K562 (cell line): Measurements from ENCODE around the gene MYLK4. TPM values are rescaled to one million over a fixed set of nuclear protein-coding genes. Genes with fewer than 3 reads are reported as not detected.

Experiments used
- ATAC-seq: fragments of 200-7000 bp; cut with Tn5 transposase; 3 replicates; pipeline ENCODE4 v1.9.1; 2020; ENCODE audit warnings: moderate library complexity
- BruUV-seq: library from RNA; stranded (reverse); fragments of 400-500 nt; replicated peaks from 2 replicates; lab custom pipeline; 2021; lab: Mats Ljungman, UMichigan
- CTCF ChIA-PET: fragments of 300-600 bp; formaldehyde crosslinking; extraction: SDS; loops from one replicate; lab custom pipeline; 2021; ENCODE audit warnings: low intra/inter-chr PET ratio; lab: Yijun Ruan, JAX
- POLR2A ChIA-PET: fragments of 300-600, 350-650 bp; sonication (Branson Sonifier 250); formaldehyde crosslinking; extraction: SDS; loops from one replicate; lab custom pipeline; 2021; ENCODE audit warnings: antibody characterized with exemption, inconsistent platforms; lab: Yijun Ruan, JAX
- DNase-seq, 4 experiments: peaks; one replicate each; pipeline versions ENCODE4 v3.0.0 to v3.0.0-alpha.2; 2011 to 2018; ENCODE audit warnings: low spot score in 3 of 4, mixed read lengths in 3 of 4; ENCODE audit errors: extremely low read depth in 1 of 4
- FAIRE-seq: peaks from 2 replicates; lab custom pipeline; 2011; peaks lifted over from hg19 to GRCh38; lab: Jason Lieb, UNC
- H2AFZ ChIP-seq: 2 replicates; pipeline ENCODE4 v1.6.0; 2011; ENCODE audit warnings: low read depth, low read length, control low read depth, inconsistent platforms
- H3K27ac ChIP-seq: fragments of 200-600 bp; 3 replicates; pipeline ENCODE4 v1.8.0; 2011; ENCODE audit warnings: low read depth, mild to moderate bottlenecking, control low read depth, inconsistent platforms, low read length, moderate library complexity, mixed read lengths; ENCODE audit errors: extremely low read depth
- H3K27me3 ChIP-seq, 2 experiments: fragments of 300-600 bp in 1 of 2; 2 replicates in 1 of 2; 3 replicates in 1 of 2; pipeline versions ENCODE4 v1.6.0 to v1.8.0; 2011; ENCODE audit warnings: inconsistent platforms in 2 of 2, low read length in 2 of 2, mild to moderate bottlenecking in 1 of 2, mixed read lengths in 1 of 2, moderate library complexity in 1 of 2; ENCODE audit not compliant: control insufficient read depth in 2 of 2, insufficient read depth in 2 of 2
- H3K36me3 ChIP-seq: fragments of 300-600 bp; 3 replicates; pipeline ENCODE4 v1.8.0; 2011; ENCODE audit warnings: mild to moderate bottlenecking, low read length, inconsistent platforms; ENCODE audit not compliant: control insufficient read depth, insufficient read depth
- H3K4me1 ChIP-seq, 2 experiments: fragments of 200-600 bp in 1 of 2; replicated peaks in 1 of 2; 2 replicates in 1 of 2; 3 replicates in 1 of 2; pipeline versions ENCODE4 v1.5.1 to v1.8.0; 2011; ENCODE audit warnings: inconsistent platforms in 2 of 2, low read length in 2 of 2, mild to moderate bottlenecking in 1 of 2, mixed read lengths in 1 of 2, moderate library complexity in 1 of 2; ENCODE audit not compliant: control insufficient read depth in 2 of 2, insufficient read depth in 2 of 2
- H3K4me2 ChIP-seq: 2 replicates; pipeline ENCODE4 v1.6.1; 2011; ENCODE audit warnings: low read length, control low read depth, inconsistent platforms, mixed read lengths; ENCODE audit not compliant: insufficient read depth
- H3K4me3 ChIP-seq: fragments of 200-600 bp; sonication (generic), shearing (Covaris generic); 2 replicates; pipeline ENCODE4 v1.5.1; 2016; ENCODE audit warnings: control low read depth, inconsistent platforms
- H3K79me2 ChIP-seq: fragments of 200-600 bp; 3 replicates; pipeline ENCODE4 v1.8.0; 2011; ENCODE audit warnings: low read length, inconsistent platforms; ENCODE audit not compliant: control insufficient read depth, insufficient read depth
- H3K9ac ChIP-seq, 2 experiments: 2 replicates each; pipeline versions ENCODE4 v1.6.0 to v1.6.1; 2011; ENCODE audit warnings: low read depth in 2 of 2, low read length in 2 of 2, control low read depth in 1 of 2, inconsistent platforms in 1 of 2, mild to moderate bottlenecking in 1 of 2, mixed read lengths in 1 of 2; ENCODE audit not compliant: insufficient read depth in 1 of 2
- H3K9me1 ChIP-seq: one replicate; pipeline ENCODE4 v1.6.0; 2011; ENCODE audit warnings: inconsistent platforms, mild to moderate bottlenecking, low read length, moderate library complexity; ENCODE audit not compliant: control insufficient read depth, insufficient read depth
- H3K9me3 ChIP-seq: replicated peaks from 2 replicates; pipeline ENCODE4 v1.5.1; 2011; ENCODE audit warnings: low read depth, low read length, inconsistent platforms; ENCODE audit not compliant: control insufficient read depth, insufficient read depth
- H4K20me1 ChIP-seq: replicated peaks from 2 replicates; pipeline ENCODE4 v1.6.1; 2011; ENCODE audit warnings: low read length, inconsistent platforms, mixed read lengths; ENCODE audit not compliant: control insufficient read depth, insufficient read depth
- CREB1 ChIP-seq, 2 experiments: sonication (generic) in 1 of 2; formaldehyde crosslinking in 1 of 2; IDR thresholded peaks; 2 replicates each; pipeline versions ENCODE4 v1.6.1 to v1.8.0; 2012 to 2022; ENCODE audit warnings: inconsistent platforms in 1 of 2, mild to moderate bottlenecking in 1 of 2, missing genetic modification reagents in 1 of 2, moderate library complexity in 1 of 2
- DPF2 ChIP-seq: fragments of 450-650 bp; IDR thresholded peaks from 2 replicates; pipeline ENCODE4 v1.6.1; 2016
- FOXO4 ChIP-seq: fragments of 450-650 bp; formaldehyde crosslinking; IDR thresholded peaks from 2 replicates; pipeline ENCODE4 v1.4.0; 2020; ENCODE audit warnings: mild to moderate bottlenecking, moderate library complexity
- GATAD2B ChIP-seq: fragments of 450-650 bp; IDR thresholded peaks from 2 replicates; pipeline ENCODE4 v1.6.1; 2017; ENCODE audit warnings: mild to moderate bottlenecking, borderline replicate concordance
- HMBOX1 ChIP-seq: sonication (generic); IDR thresholded peaks from 2 replicates; pipeline ENCODE4 v1.6.1; 2016
- KLF6 ChIP-seq: fragments of 250-450 bp; sonication (Bioruptor Pico); IDR thresholded peaks from 2 replicates; pipeline ENCODE4 v1.4.0; 2020; ENCODE audit warnings: mild to moderate bottlenecking, moderate library complexity, borderline replicate concordance
- MAX ChIP-seq: sonication (generic); formaldehyde crosslinking; IDR thresholded peaks from 2 replicates; pipeline ENCODE4 v1.9.0; 2022; ENCODE audit warnings: mild to moderate bottlenecking, missing genetic modification reagents
- NUFIP1 ChIP-seq: fragments of 450-650 bp; IDR thresholded peaks from 2 replicates; pipeline ENCODE4 v1.6.1; 2018; ENCODE audit not compliant: partially characterized antibody
- OTX1 ChIP-seq: fragments of 450-650 bp; formaldehyde crosslinking; IDR thresholded peaks from 2 replicates; pipeline ENCODE4 v1.4.0; 2022; ENCODE audit warnings: mild to moderate bottlenecking
- RBM25 ChIP-seq: fragments of 200-400 bp; formaldehyde crosslinking; IDR thresholded peaks from 2 replicates; pipeline ENCODE4 v1.6.1; 2018; ENCODE audit warnings: low read length, low read depth, moderate library complexity; ENCODE audit not compliant: severe bottlenecking
- SOX6 ChIP-seq: fragments of 450-650 bp; IDR thresholded peaks from 2 replicates; pipeline ENCODE4 v1.6.1; 2014; ENCODE audit warnings: mild to moderate bottlenecking
- SRSF9 ChIP-seq: fragments of 200-400 bp; formaldehyde crosslinking; IDR thresholded peaks from 2 replicates; pipeline ENCODE4 v1.6.1; 2017; ENCODE audit warnings: low read depth, low read length, borderline replicate concordance
- TBP ChIP-seq: optimal IDR thresholded peaks from 2 replicates; pipeline ENCODE3; 2011; ENCODE audit warnings: low read depth, low read length, improper control_type of control experiment
- U2AF2 ChIP-seq: fragments of 200-400 bp; formaldehyde crosslinking; optimal IDR thresholded peaks from 2 replicates; pipeline ENCODE3; 2017; ENCODE audit warnings: low read depth, mild to moderate bottlenecking, low read length
- XRCC4 ChIP-seq: IDR thresholded peaks from one replicate; pipeline ENCODE4 v1.6.1; 2011; ENCODE audit not compliant: insufficient read depth, insufficient read length; ENCODE audit errors: extremely low read depth
- ZBTB33 ChIP-seq: sonication (generic); formaldehyde crosslinking; IDR thresholded peaks from 2 replicates; pipeline ENCODE4 v1.8.1; 2023; ENCODE audit warnings: mild to moderate bottlenecking, missing genetic modification reagents
- ZFP1 ChIP-seq: fragments of 450-650 bp; formaldehyde crosslinking; IDR thresholded peaks from 2 replicates; pipeline ENCODE4 v1.4.0; 2020; ENCODE audit warnings: mild to moderate bottlenecking, mixed read lengths
- ZNF146 ChIP-seq: IDR thresholded peaks from one replicate; pipeline ENCODE4 v1.6.1; 2018; ENCODE audit warnings: missing compliant biosample characterization; ENCODE audit not compliant: unreplicated experiment
- ZNF24 ChIP-seq: fragments of 450-650 bp; IDR thresholded peaks from 2 replicates; pipeline ENCODE4 v1.6.1; 2016
- ZNF785 ChIP-seq: fragments of 250-450 bp; sonication (Bioruptor Pico); IDR thresholded peaks from 2 replicates; pipeline ENCODE4 v1.4.0; 2020; ENCODE audit warnings: mild to moderate bottlenecking
- WGBS: fragments of 100-300 bp; shearing (Covaris generic); methylation state at CpG from one replicate; pipeline ENCODE4 v1.1.6; 2016; ENCODE audit warnings: low coverage, mixed read lengths; ENCODE audit not compliant: insufficient coverage; ENCODE audit errors: missing lambda C conversion rate; 5-methylcytosine and 5-hydroxymethylcytosine counted together
- in situ Hi-C: fragments of 300-500 bp; cut with MboI; formaldehyde crosslinking; loops from 4 replicates; pipeline ENCODE4 v1.15.0; 2018; ENCODE audit warnings: inconsistent platforms, mixed read lengths
- intact Hi-C: fragments of 100-400 bp; cut with micrococcal nuclease; formaldehyde crosslinking; loops from 2 replicates; pipeline ENCODE4 v1.14.2; 2022
- polyA plus RNA-seq, 8 experiments: library from polyadenylated mRNA; depleted of rRNA in 4 of 8; stranded (reverse) in 5 of 8; unstranded in 3 of 8; fragments of >200 nt; fragmentation: Nextera tagmentation in 2 of 8; fragmentation: Illumina TruSeq in 1 of 8; extraction: Ambion mirVana in 2 of 8; extraction: Trizol in 1 of 8; gene quantifications; 2 replicates each; pipeline versions ENCODE4 v1.2.1 to v1.2.3, GENCODE V29; 2011 to 2014; ENCODE audit warnings: inconsistent platforms in 1 of 8, missing spikeins in 1 of 8
- total RNA-seq, 7 experiments: library from RNA; depleted of rRNA in 6 of 7; stranded (reverse); fragments of >200 nt in 6 of 7; fragmentation: Illumina TruSeq in 2 of 7; extraction: Trizol in 2 of 7; gene quantifications; 2 replicates each; pipeline versions ENCODE4 v1.2.1 to v1.2.3, GENCODE V29; 2011 to 2021; ENCODE audit warnings: low replicate concordance in 1 of 7

The MYLK4 gene
- total and polyA plus RNA-seq, 9 of the 15 experiments (the other 6 are each of a cell fraction or from before 2014, with no cell fraction given) = 0.01 to 0.15 (median 0.06) TPM

- H3K79me2 ChIP-seq = no peaks in the 10 kb centered on the region
- H3K27ac ChIP-seq = peak overlapping the region; percentile 67
- in situ Hi-C loops (no loop called here), intact Hi-C loops (loop anchor here (10.0 kb wide), 1 partner anchor 991 kb away; no protein-coding TSS in a partner anchor)
- ATAC-seq (peak; percentile 96), DNase-seq (peak; percentile 61 to 92 (median 74)), FAIRE-seq (peak; percentile 97)
- CTCF ChIA-PET = interaction anchor here (0.9 kb wide), 1 partner anchor 17 kb away, joined by 3 read pairs; no protein-coding TSS in a partner anchor
- peak overlapping the region in 1 of 2 experiments; percentile 15; a peak in 1 of 4 replicates for H3K9ac ChIP-seq
- no peaks in the 10 kb centered on the region for H3K27me3 ChIP-seq
- H3K9me1 ChIP-seq = peaks cover 3% of the 10 kb centered on the region
- 0% methylated on average over 5 of the region's 5 CpGs for WGBS
- peak overlapping the region; percentile 57 for H3K4me2 ChIP-seq
- no TSS peak for BruUV-seq
- peak overlapping the region; percentile 91 for H2AFZ ChIP-seq
- no peaks in the 10 kb centered on the region for H3K36me3 ChIP-seq
- H3K4me1 ChIP-seq = peaks cover 9 to 45% of the 10 kb centered on the region in 2 experiments; a peak in 4 of 5 replicates
- no peaks in the 10 kb centered on the region for H3K9me3 ChIP-seq
- H3K4me3 ChIP-seq = no peak overlapping the region
- POLR2A ChIA-PET = interaction anchor here (0.6 to 2.2 kb wide), 13 partner anchors 10 to 285 kb away, joined by 3 to 13 read pairs (median 3); partner anchors contain the start of gene WRNIP1
- no peaks in the 10 kb centered on the region for H4K20me1 ChIP-seq
- TF ChIP-seq CREB1 (IDR thresholded peaks at IDR 0.05) = peak; percentile 69; the same call in 1 of the 2 replicates
- peak; percentile 78 for TF ChIP-seq CREB1 (CRISPR knock-in tag; IDR thresholded peaks at IDR 0.05)
- no peak for TF ChIP-seq HMBOX1
- TF ChIP-seq U2AF2 = no peak
- TF ChIP-seq OTX1 (CRISPR knock-in tag) = no peak
- TF ChIP-seq ZBTB33 (CRISPR knock-in tag) = no peak
- TF ChIP-seq FOXO4 (CRISPR knock-in tag) = no peak
- no peak for TF ChIP-seq XRCC4
- TF ChIP-seq ZNF146 (CRISPR knock-in tag) = no peak
- TF ChIP-seq DPF2 = peak; percentile 45; the same call in 1 of the 2 replicates
- peak; percentile 62; the same call in 1 of the 2 replicates for TF ChIP-seq SOX6
- peak; percentile 26; the same call in 1 of the 2 replicates for TF ChIP-seq MAX (CRISPR knock-in tag)
- TF ChIP-seq RBM25 = no peak
- TF ChIP-seq ZNF785 (CRISPR knock-in tag) = no peak
- TF ChIP-seq SRSF9 = no peak
- TF ChIP-seq KLF6 (CRISPR knock-in tag) = no peak
- peak; percentile 65 for TF ChIP-seq TBP
- TF ChIP-seq NUFIP1 = peak; percentile 38
- TF ChIP-seq ZFP1 (CRISPR knock-in tag) = no peak
- TF ChIP-seq GATAD2B = no peak
- no peak for TF ChIP-seq ZNF24
Observed at GRCh38 chr6:2733324-2733723, 17.4 kb downstream of the MYLK4 start.
